Skin of body (tissue), 2 donors: ENCODE data around the gene OXNAD1. TPM values are rescaled to one million over a fixed set of nuclear protein-coding genes. Genes with fewer than 3 reads are reported as not detected.
A peak's percentile ranks its signal among the peaks of the same experiment; 100 is the strongest.

ENCODE experiments used
- DNase-seq: peaks from one replicate; lab custom pipeline; 2025; lab: John Stamatoyannopoulos, UW
- total RNA-seq: library from RNA; depleted of rRNA; stranded (reverse); fragments of >200 nt; gene quantifications from one replicate; pipeline ENCODE4 v1.2.3, GENCODE V29; 2014

OXNAD1 gene
- total RNA-seq, 1 donor from 2014 or later: 16.5 TPM

- no peak for DNase-seq
Measured at GRCh38 chr3:16326724-16327349, 61.8 kb downstream of the OXNAD1 start.

- DNase-seq: no peak
Measured at GRCh38 chr3:16328124-16328523, 63.1 kb downstream of the OXNAD1 start.

GRCh38 chr3:16329036-16329825 lies 64.2 kb downstream of the OXNAD1 start:
- DNase-seq: no peak

GRCh38 chr3:16329826-16330129 lies 64.8 kb downstream of the OXNAD1 start:
- no peak for DNase-seq

GRCh38 chr3:16330351-16330750 lies 65.3 kb downstream of the OXNAD1 start:
- DNase-seq: no peak

- no peak for DNase-seq
Measured at GRCh38 chr3:16331319-16331883, 66.4 kb downstream of the OXNAD1 start.

- DNase-seq: no peak
Measured at GRCh38 chr3:16332904-16333426, 68.0 kb downstream of the OXNAD1 start.

- no peak for DNase-seq
Measured at GRCh38 chr3:16334909-16335308, 69.9 kb downstream of the OXNAD1 start.

GRCh38 chr3:16335333-16335732 lies 70.3 kb downstream of the OXNAD1 start:
- DNase-seq: no peak

- no peak for DNase-seq
Measured at GRCh38 chr3:16335772-16336645, 71.0 kb downstream of the OXNAD1 start.

GRCh38 chr3:16336825-16337224 lies 71.8 kb downstream of the OXNAD1 start:
- DNase-seq: no peak

- DNase-seq: no peak
Measured at GRCh38 chr3:16337856-16338540, 73.0 kb downstream of the OXNAD1 start.

- peak; percentile 10 for DNase-seq
Measured at GRCh38 chr3:16338999-16339398, 74.0 kb downstream of the OXNAD1 start.

GRCh38 chr3:16343101-16343500 lies 78.1 kb downstream of the OXNAD1 start:
- no peak for DNase-seq

GRCh38 chr3:16346413-16347081 lies 81.5 kb downstream of the OXNAD1 start:
- no peak for DNase-seq

GRCh38 chr3:16347548-16347947 lies 82.5 kb downstream of the OXNAD1 start:
- DNase-seq: no peak

GRCh38 chr3:16349986-16350596 lies 85.1 kb downstream of the OXNAD1 start:
- peak; percentile 28 for DNase-seq

GRCh38 chr3:16350597-16351318 lies 85.7 kb downstream of the OXNAD1 start:
- no peak for DNase-seq

GRCh38 chr3:16352428-16352827 lies 87.4 kb downstream of the OXNAD1 start:
- DNase-seq: no peak
